BJ (cell line): ENCODE data around the gene LY6G6D. TPM values are rescaled to one million over a fixed set of nuclear protein-coding genes. Genes with fewer than 3 reads are reported as not detected.

ENCODE experiments used
- CTCF ChIA-PET: fragments of 350-600 bp; formaldehyde crosslinking; extraction: SDS; loops from one replicate; lab custom pipeline; 2021; ENCODE audit warnings: antibody characterized with exemption, inconsistent platforms; lab: Yijun Ruan, JAX
- POLR2A ChIA-PET: fragments of 300-600 bp; sonication (Branson Sonifier 250); formaldehyde crosslinking; extraction: SDS; loops from one replicate; lab custom pipeline; 2021; ENCODE audit warnings: antibody characterized with exemption; lab: Charles Lee
- DNase-seq: peaks from one replicate; pipeline ENCODE4 v3.0.0-alpha.2; 2011; ENCODE audit warnings: low read depth
- H3K27me3 ChIP-seq: 2 replicates; pipeline ENCODE4 v1.6.0; 2011; ENCODE audit warnings: low read length; ENCODE audit not compliant: control insufficient read depth, insufficient read depth
- H3K36me3 ChIP-seq: 2 replicates; pipeline ENCODE4 v1.5.1; 2011; ENCODE audit warnings: low read length; ENCODE audit not compliant: control insufficient read depth, insufficient read depth
- H3K4me3 ChIP-seq: 2 replicates; pipeline ENCODE4 v1.5.1; 2011; ENCODE audit warnings: low read depth, mild to moderate bottlenecking, control low read depth, low read length
- polyA plus RNA-seq: library from polyadenylated mRNA; depleted of rRNA; stranded (reverse); fragments of >200 nt; gene quantifications from 2 replicates; pipeline ENCODE4 v1.2.3, GENCODE V29; 2011
- TF ChIP-seq, protein P1 (sequence below): IDR thresholded peaks from 2 replicates; pipeline ENCODE4 v1.5.1; 2011; ENCODE audit warnings: low read depth, mild to moderate bottlenecking, control low read depth, inconsistent platforms, low read length, moderate library complexity; ENCODE audit not compliant: insufficient read depth

Gene LY6G6D
- polyA plus RNA-seq, 1 experiment: not detected

DNA sequence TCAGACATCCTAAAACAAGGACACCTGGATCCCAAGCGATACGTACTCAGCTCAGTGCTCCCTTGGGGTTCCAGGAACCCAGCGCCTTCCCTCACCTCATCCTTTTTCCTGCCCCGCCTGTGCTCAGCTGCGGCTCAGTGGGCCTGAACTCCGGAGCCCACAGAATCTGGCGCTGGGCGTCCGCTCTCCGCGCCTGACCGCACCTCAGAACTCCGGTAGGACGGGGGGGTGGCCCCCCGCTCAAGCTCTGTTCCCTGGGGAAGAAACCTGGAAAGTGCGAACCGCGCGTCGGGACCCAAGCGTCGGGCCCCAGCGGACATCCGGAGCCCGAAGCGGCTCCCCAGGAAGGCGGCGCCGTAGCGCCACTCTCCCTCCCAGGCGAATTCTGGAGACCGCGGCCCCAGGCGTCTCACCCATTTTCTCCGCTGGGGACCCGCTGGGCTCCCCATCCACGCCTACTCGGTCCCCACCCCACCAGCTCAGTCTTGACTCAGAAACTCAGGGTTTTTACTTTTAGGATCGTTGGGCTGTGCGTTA is 33.9 kb upstream of the LY6G6D start:
- POLR2A ChIA-PET: interaction anchor here (0.6 kb wide), 1 partner anchor 160 kb away, joined by 3 read pairs; no protein-coding TSS in a partner anchor
- peak overlapping the region; percentile 39 for H3K4me3 ChIP-seq
- CTCF ChIA-PET: interaction anchor here (0.7 to 3.2 kb wide), 15 partner anchors 10 to 271 kb away, joined by 3 to 15 read pairs (median 4); partner anchors contain the start of genes ABHD16A, CLIC1 and LSM2
- peaks cover 6% of the 10 kb centered on the region for H3K36me3 ChIP-seq
- TF ChIP-seq, protein P1, sequence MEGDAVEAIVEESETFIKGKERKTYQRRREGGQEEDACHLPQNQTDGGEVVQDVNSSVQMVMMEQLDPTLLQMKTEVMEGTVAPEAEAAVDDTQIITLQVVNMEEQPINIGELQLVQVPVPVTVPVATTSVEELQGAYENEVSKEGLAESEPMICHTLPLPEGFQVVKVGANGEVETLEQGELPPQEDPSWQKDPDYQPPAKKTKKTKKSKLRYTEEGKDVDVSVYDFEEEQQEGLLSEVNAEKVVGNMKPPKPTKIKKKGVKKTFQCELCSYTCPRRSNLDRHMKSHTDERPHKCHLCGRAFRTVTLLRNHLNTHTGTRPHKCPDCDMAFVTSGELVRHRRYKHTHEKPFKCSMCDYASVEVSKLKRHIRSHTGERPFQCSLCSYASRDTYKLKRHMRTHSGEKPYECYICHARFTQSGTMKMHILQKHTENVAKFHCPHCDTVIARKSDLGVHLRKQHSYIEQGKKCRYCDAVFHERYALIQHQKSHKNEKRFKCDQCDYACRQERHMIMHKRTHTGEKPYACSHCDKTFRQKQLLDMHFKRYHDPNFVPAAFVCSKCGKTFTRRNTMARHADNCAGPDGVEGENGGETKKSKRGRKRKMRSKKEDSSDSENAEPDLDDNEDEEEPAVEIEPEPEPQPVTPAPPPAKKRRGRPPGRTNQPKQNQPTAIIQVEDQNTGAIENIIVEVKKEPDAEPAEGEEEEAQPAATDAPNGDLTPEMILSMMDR: peak; percentile 48
- H3K27me3 ChIP-seq: no peaks in the 10 kb centered on the region
- DNase-seq: no peak

DNA sequence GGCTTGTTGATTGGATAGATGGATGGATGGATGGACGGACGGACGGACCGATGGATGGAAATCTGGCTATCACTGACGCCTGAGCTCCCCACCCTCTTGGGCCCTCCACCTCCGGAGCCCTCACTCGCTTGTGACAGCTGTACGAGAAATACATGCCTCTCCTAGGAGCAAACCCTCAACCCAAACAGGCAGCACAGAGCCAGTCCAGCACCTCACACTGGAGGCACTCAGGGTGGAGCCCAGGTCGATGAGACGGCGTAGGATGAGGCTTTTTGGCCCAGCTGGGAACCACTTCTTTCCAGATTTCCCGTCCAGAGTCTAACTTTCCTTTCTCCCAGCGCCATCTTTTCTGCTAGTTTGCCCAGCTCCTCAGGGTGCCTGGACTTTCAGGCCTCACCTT is 31.6 kb upstream of the LY6G6D start:
- H3K36me3 ChIP-seq: peaks cover 18% of the 10 kb centered on the region
- ChIA-PET POLR2A (no interaction called here), CTCF (interaction anchor here (0.7 to 3.1 kb wide), 2 partner anchors 54 to 146 kb away, joined by 3 to 11 read pairs; no protein-coding TSS in a partner anchor)
- TF ChIP-seq, protein P1: no peak
- no peaks in the 10 kb centered on the region for H3K27me3 ChIP-seq
- no peak overlapping the region for H3K4me3 ChIP-seq
- no peak for DNase-seq

DNA sequence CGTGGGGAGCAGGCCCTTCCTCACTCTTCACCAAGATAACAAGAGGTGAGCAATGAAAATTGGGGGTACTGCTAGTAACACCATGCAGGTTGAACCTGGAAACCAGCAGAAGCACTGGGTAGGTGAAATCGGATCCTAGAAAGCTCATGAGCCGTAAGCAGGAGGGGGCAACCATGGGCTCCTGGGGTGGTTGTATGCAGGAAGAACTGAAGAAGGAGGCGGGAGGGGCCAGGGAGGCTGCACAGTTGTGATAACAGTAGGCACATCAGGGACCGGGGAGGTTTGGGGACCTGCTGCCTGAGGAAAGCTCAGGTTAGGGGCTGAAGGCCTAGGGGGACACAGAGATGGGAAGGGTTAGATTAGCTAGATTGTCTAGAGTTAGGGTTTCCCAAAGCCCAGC is 28.7 kb upstream of the LY6G6D start:
- no peak overlapping the region for H3K4me3 ChIP-seq
- ChIA-PET CTCF (interaction anchor here (1.1 kb wide), 1 partner anchor 83 kb away, joined by 3 read pairs; no protein-coding TSS in a partner anchor), POLR2A (no interaction called here)
- H3K27me3 ChIP-seq: no peaks in the 10 kb centered on the region
- DNase-seq: no peak
- TF ChIP-seq, protein P1: no peak
- H3K36me3 ChIP-seq: peaks cover 34% of the 10 kb centered on the region

DNA sequence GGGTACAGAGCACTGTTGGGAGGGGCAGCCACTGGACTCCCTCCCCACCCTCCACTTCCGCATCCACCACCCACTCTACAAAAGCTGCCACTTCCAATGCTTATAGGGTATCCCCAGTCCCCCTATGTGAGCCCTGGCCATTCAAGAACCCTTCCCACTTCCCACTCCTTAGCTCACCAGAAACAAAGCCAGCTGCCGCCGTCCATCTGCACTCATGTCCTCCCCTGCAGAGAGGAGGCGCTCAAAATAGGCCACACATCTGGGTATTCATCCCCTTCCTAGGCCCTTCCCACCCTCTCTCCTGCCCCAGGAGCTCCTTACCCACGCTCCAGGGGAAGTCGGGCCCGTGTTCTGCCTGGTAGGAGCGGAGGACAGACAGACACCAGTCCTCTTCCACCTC is 27.8 kb upstream of the LY6G6D start:
- H3K4me3 ChIP-seq: no peak overlapping the region
- no peak for DNase-seq
- CTCF ChIA-PET: interaction anchor here (1.1 kb wide), 1 partner anchor 82 kb away, joined by 3 read pairs; no protein-coding TSS in a partner anchor
- TF ChIP-seq, protein P1: no peak
- no peaks in the 10 kb centered on the region for H3K27me3 ChIP-seq
- peaks cover 36% of the 10 kb centered on the region for H3K36me3 ChIP-seq
- POLR2A ChIA-PET: no interaction called here

DNA sequence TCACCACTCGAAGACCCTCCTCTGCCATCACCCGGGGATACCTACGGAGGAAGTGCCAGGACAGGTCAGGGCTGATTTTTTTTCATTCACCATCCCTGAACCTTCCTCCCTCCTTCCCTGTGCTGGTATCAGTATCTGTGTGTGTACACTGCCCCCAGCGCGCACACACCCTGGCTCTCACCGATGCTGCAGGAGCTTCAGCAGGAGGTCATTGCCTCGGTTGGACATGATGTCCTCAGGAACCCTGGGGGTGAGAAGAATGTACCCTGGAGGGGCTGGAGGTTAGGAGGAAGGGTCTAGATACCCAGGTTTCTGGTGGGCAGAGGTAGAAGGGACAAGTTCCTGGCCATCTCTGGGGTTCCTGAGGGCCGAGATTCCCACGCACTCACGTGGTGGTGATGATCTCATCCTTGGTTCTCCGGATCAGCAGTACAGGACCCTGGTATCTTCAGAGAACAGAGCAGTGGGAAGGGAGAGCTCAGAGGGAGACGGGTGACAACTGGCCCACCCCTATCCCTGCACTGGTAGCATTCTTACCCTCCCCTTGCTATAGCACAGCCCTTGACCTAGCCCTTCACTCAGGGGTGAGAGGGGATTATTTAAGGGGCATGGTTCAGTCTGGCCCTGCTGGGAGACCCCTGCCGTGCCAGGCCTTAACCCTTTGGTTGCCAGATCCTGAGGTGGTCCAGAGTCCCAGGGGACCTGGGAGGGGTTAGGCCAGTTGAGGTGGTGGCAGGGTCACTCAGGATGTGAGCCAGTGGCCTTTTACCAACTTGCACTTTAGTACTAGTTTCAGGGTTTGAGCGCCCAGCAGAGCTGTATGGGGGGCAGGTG is 27.1 kb upstream of the LY6G6D start:
- Histone ChIP-seq H3K4me3 (no peak overlapping the region), H3K36me3 (peaks cover 39% of the 10 kb centered on the region), H3K27me3 (no peaks in the 10 kb centered on the region)
- ChIA-PET POLR2A (no interaction called here), CTCF (interaction anchor here (0.9 to 1.1 kb wide), 2 partner anchors 12 to 82 kb away, joined by 3 read pairs; no protein-coding TSS in a partner anchor)
- TF ChIP-seq, protein P1: no peak
- DNase-seq: no peak
